Keratinocyte (primary cell): Measurements from ENCODE around the gene STXBP1.

Source experiments
- CTCF ChIP-seq, 3 experiments: IDR thresholded peaks in 1 of 3; conservative IDR thresholded peaks in 1 of 3; optimal IDR thresholded peaks in 1 of 3; 2 replicates in 2 of 3; 3 replicates in 1 of 3; pipeline versions ENCODE3 to v1.5.1; 2011; ENCODE audit warnings: low read length in 3 of 3, mild to moderate bottlenecking in 3 of 3, moderate library complexity in 2 of 3, control low read depth in 1 of 3, inconsistent platforms in 1 of 3; ENCODE audit not compliant: insufficient read depth in 2 of 3; ENCODE audit errors: extremely low read depth in 1 of 3
- EZH2 ChIP-seq: IDR thresholded peaks from one replicate; pipeline ENCODE4 v1.6.1; 2012; ENCODE audit warnings: inconsistent platforms, mild to moderate bottlenecking, low read length, moderate library complexity

- no peak for TF ChIP-seq CTCF (optimal IDR thresholded peaks at IDR 0.05 in 1 of 3, IDR thresholded peaks at IDR 0.05 in 1 of 3, conservative IDR thresholded peaks at IDR 0.05 in 1 of 3; ENCODE audit: extremely low read depth in 1 of 3, insufficient read depth in 2 of 3, low read length in 3 of 3)
- TF ChIP-seq EZH2 = no peak
Measured at GRCh38 chr9:127599550-127599891, 12.6 kb upstream of the STXBP1 start.
